ENCODE measurements around the gene PBX4.

Gene PBX4

DNA sequence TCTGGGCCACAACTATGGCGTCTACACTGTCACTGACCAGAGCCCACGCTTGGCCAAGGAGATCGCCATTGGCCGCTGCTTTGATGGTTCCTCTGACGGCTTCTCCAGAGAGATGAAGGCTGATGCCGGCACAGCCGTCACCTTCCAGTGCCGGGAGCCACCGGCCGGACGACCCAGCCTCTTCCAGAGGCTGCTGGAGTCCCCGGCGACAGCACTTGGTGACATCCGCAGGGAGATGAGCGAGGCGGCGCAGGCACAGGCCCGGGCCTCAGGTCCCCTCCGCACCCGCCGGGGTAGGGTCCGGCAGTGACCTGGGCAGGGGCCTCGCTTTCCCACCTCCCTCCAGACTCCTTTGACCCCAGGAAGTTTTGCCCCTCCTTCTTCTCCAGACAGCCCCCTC is 72.8 kb downstream of the PBX4 start:
- H3K36me3 Mint-ChIP-seq (ENCODE audit: low read depth), result no peaks in the 10 kb centered on the region
- no peaks in the 10 kb centered on the region for H3K9me3 Mint-ChIP-seq
- peaks cover 3% of the 10 kb centered on the region for H3K27me3 Mint-ChIP-seq (ENCODE audit: low read depth)
- no peak for DNase-seq (ENCODE audit: low spot score)
- H3K4me1 Mint-ChIP-seq (ENCODE audit: low read depth), result peaks cover 5% of the 10 kb centered on the region
- no peak overlapping the region for H3K4me3 Mint-ChIP-seq
- no peak overlapping the region for H3K27ac Mint-ChIP-seq

DNA sequence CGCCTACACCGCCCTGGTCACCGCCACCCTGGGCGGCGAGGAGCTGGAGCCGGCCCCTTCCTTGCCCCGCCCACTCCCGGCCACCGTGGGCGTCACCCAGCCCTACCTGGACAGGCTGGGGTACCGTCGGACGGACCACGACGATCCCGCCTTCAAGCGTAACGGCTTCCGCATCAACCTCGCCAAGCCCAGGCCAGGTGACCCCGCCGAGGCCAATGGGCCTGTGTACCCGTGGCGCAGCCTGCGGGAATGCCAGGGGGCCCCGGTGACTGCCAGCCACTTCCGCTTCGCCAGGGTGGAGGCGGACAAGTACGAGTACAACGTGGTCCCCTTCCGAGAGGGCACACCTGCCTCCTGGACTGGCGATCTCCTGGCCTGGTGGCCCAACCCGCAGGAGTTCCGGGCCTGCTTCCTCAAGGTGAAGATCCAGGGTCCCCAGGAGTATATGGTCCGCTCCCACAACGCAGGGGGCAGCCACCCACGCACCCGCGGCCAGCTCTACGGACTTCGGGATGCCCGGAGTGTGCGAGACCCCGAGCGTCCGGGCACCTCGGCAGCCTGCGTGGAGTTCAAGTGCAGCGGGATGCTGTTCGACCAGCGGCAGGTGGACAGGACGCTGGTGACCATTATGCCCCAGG is 73.4 kb downstream of the PBX4 start:
- Mint-ChIP-seq H3K4me3 (no peak overlapping the region), H3K36me3 (ENCODE audit: low read depth) (no peaks in the 10 kb centered on the region), H3K9me3 (no peaks in the 10 kb centered on the region), H3K27me3 (ENCODE audit: low read depth) (peaks cover 3% of the 10 kb centered on the region), H3K27ac (no peak overlapping the region), H3K4me1 (ENCODE audit: low read depth) (peaks cover 5% of the 10 kb centered on the region)
- DNase-seq (ENCODE audit: low spot score), result no peak

DNA sequence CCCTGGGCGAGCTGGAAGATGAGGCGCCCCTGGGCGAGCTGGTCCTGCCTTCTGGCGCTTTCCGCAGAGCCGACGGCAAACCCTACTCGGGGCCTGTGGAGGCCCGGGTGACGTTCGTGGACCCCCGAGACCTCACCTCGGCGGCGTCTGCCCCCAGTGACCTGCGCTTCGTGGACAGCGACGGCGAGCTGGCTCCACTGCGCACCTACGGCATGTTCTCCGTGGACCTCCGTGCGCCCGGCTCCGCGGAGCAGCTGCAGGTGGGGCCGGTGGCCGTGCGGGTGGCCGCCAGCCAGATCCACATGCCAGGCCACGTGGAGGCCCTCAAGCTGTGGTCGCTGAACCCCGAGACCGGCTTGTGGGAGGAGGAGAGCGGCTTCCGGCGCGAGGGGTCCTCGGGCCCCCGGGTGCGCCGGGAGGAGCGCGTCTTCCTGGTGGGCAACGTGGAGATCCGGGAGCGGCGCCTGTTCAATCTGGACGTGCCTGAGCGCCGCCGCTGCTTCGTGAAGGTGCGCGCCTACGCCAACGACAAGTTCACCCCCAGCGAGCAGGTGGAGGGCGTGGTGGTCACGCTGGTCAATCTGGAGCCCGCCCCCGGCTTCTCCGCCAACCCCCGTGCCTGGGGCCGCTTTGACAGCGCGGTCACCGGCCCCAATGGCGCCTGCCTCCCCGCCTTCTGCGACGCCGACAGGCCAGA is 74.1 kb downstream of the PBX4 start:
- Mint-ChIP-seq H3K27ac (no peak overlapping the region), H3K36me3 (ENCODE audit: low read depth) (no peaks in the 10 kb centered on the region), H3K27me3 (ENCODE audit: low read depth) (peaks cover 3% of the 10 kb centered on the region), H3K4me1 (ENCODE audit: low read depth) (peaks cover 5% of the 10 kb centered on the region), H3K4me3 (no peak overlapping the region), H3K9me3 (no peaks in the 10 kb centered on the region)
- no peak for DNase-seq (ENCODE audit: low spot score)

DNA sequence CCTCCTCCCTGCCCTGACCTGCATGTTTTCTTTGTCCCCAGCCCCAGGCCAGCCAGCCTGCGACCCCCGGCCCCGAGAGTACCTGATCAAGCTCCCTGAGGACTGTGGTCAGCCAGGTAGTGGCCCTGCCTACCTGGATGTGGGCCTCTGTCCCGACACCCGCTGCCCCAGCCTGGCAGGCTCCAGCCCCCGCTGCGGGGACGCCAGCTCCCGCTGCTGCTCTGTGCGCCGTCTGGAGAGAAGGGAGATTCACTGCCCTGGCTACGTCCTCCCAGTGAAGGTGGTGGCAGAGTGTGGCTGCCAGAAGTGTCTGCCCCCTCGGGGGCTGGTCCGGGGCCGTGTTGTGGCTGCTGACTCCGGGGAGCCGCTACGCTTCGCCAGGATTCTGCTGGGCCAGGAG is 74.8 kb downstream of the PBX4 start:
- H3K27me3 Mint-ChIP-seq (ENCODE audit: low read depth), result peaks cover 8% of the 10 kb centered on the region
- H3K36me3 Mint-ChIP-seq (ENCODE audit: low read depth), result no peaks in the 10 kb centered on the region
- H3K27ac Mint-ChIP-seq, result no peak overlapping the region
- no peak for DNase-seq (ENCODE audit: low spot score)
- no peak overlapping the region for H3K4me3 Mint-ChIP-seq
- peaks cover 8% of the 10 kb centered on the region for H3K4me1 Mint-ChIP-seq (ENCODE audit: low read depth)
- no peaks in the 10 kb centered on the region for H3K9me3 Mint-ChIP-seq

DNA sequence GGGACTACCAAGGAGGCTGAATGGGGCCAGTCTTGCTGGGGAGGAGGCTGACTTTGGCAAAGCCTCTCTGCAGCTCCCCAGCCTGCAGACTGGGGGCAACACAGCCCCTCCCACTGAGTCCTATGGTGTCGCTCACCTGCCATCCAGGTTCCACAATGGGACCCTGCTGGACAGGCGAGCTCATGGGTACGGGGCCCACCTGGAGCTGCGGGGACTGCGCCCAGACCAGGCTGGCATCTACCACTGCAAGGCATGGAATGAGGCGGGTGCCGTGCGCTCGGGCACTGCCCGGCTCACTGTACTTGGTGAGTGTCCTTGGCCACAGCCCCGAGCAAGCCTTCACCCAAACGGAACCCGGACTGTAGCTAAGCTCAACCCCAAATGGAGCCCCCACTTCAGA is 75.4 kb downstream of the PBX4 start:
- DNase-seq (ENCODE audit: low spot score), result no peak
- Mint-ChIP-seq H3K27me3 (ENCODE audit: low read depth) (peaks cover 11% of the 10 kb centered on the region), H3K4me1 (ENCODE audit: low read depth) (peaks cover 11% of the 10 kb centered on the region), H3K36me3 (ENCODE audit: low read depth) (no peaks in the 10 kb centered on the region), H3K9me3 (no peaks in the 10 kb centered on the region), H3K27ac (no peak overlapping the region), H3K4me3 (no peak overlapping the region)

DNA sequence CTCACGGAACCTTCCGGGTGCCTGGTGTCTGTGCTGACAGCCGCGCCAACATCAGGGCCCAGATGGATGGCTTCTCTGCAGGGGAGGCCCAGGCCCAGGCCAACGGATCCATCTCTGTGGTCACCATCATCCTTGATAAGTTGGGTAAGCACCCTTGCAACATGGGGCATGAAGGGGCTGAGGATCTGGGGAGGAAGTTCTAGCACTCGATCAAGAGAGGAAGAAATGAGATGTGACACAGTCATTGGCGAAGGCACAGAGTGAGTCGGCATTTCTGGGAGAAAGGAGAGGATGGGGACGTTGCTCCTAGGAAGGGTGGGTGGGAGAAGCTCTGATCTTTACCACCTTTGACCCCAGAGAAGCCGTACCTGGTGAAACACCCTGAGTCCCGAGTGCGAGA is 76.0 kb downstream of the PBX4 start:
- Mint-ChIP-seq H3K27ac (no peak overlapping the region), H3K4me1 (ENCODE audit: low read depth) (peaks cover 14% of the 10 kb centered on the region), H3K4me3 (no peak overlapping the region), H3K9me3 (no peaks in the 10 kb centered on the region), H3K36me3 (ENCODE audit: low read depth) (peaks cover 2% of the 10 kb centered on the region), H3K27me3 (ENCODE audit: low read depth) (peaks cover 14% of the 10 kb centered on the region)
- no peak for DNase-seq (ENCODE audit: low spot score)

DNA sequence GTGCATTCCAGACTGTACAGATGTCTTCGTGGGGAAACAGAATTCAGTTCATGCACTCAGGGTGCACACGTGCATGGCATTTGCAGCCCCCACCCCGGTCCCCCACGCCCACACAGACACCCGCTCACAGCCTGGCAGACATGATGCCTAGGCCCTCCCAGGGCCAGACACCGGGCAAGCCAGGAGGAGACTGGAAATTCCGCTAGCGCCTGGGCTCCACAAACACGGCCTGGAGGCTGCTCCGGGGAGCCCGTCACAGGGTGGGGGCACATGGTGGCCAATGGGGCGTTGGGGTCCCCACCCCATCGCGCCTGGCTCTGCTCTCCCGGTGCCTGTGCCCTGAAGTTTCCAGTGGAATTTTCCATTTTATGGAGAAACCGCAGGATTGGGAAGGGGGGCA is 76.9 kb downstream of the PBX4 start:
- Mint-ChIP-seq H3K36me3 (ENCODE audit: low read depth) (peaks cover 4% of the 10 kb centered on the region), H3K4me3 (peak overlapping the region; percentile 76), H3K4me1 (ENCODE audit: low read depth) (peaks cover 15% of the 10 kb centered on the region), H3K27me3 (ENCODE audit: low read depth) (peaks cover 18% of the 10 kb centered on the region), H3K27ac (no peak overlapping the region), H3K9me3 (no peaks in the 10 kb centered on the region)
- no peak for DNase-seq (ENCODE audit: low spot score)

DNA sequence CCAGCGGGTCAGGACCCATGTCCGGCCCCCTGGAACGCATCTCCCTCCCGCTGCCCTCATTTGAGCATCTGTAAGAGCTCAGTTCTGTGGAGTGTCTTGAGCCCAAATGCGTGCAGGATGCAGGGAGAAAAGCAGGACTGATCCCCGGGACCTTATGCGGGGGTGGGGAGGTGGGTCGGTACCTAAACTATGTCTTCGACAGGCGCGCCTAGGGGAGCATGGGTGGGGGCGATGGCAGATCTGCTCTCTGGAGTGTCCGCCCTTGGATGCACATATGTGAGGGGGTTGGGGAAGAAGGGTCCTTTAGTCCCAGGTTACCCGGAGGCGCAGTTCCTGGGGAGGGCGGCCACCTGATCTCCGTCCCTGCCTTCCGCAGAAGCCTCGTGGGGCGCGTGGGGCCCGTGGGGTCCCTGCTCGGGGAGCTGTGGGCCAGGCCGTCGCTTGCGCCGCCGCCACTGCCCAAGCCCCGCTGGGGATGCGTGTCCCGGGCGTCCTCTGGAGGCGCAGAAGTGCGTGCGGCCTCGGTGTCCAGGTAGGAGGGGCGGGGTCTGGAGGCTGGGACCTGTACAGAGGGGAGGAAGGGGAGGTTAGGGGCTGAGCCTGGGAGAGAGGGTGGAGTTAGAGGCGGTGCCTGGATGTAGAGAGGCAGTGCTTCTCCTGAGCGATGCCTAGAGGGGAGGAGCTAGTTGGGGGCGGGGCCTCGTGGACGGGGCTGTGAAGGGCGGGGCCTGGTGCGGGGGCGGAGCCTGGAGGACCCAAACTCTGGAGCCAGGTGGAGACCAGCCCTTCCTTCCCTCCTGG is 77.6 kb downstream of the PBX4 start:
- peak overlapping the region; percentile 26 for H3K27ac Mint-ChIP-seq
- DNase-seq (ENCODE audit: low spot score), result peak; percentile 64

DNA sequence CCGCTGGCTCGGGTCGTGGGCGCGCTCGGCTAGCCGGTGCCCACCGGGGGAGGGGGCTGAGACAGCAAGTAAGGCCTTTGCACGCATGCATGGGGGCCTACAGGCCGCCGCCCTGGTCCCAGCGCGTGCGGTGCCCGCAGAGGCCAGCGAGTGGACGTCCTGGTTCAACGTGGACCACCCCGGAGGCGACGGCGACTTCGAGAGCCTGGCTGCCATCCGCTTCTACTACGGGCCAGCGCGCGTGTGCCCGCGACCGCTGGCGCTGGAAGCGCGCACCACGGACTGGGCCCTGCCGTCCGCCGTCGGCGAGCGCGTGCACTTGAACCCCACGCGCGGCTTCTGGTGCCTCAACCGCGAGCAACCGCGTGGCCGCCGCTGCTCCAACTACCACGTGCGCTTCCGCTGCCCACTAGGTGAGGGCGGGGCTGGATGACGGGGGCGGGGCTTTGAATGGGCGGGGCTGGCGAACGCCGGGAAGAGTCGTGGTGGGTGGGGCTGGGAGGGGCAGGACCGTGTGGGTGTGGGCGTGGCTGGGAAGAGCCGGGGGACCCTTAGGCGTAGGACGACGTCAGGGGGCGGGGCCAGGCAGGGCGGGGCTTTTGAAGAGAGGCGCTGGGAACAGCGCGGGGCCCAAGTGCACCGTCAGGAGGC is 78.3 kb downstream of the PBX4 start:
- Mint-ChIP-seq H3K27ac (peak overlapping the region; percentile 26), H3K36me3 (ENCODE audit: low read depth) (peaks cover 4% of the 10 kb centered on the region), H3K9me3 (no peaks in the 10 kb centered on the region), H3K4me3 (peak overlapping the region; percentile 76), H3K27me3 (ENCODE audit: low read depth) (peaks cover 21% of the 10 kb centered on the region), H3K4me1 (ENCODE audit: low read depth) (peaks cover 15% of the 10 kb centered on the region)
- peak; percentile 60 for DNase-seq (ENCODE audit: low spot score)

More for the DNA sequence above, 77.6 kb downstream of the PBX4 start:
- Mint-ChIP-seq H3K9me3 (no peaks in the 10 kb centered on the region), H3K36me3 (ENCODE audit: low read depth) (peaks cover 4% of the 10 kb centered on the region), H3K27me3 (ENCODE audit: low read depth) (peaks cover 21% of the 10 kb centered on the region), H3K4me1 (ENCODE audit: low read depth) (peaks cover 15% of the 10 kb centered on the region), H3K4me3 (peak overlapping the region; percentile 76)

DNA sequence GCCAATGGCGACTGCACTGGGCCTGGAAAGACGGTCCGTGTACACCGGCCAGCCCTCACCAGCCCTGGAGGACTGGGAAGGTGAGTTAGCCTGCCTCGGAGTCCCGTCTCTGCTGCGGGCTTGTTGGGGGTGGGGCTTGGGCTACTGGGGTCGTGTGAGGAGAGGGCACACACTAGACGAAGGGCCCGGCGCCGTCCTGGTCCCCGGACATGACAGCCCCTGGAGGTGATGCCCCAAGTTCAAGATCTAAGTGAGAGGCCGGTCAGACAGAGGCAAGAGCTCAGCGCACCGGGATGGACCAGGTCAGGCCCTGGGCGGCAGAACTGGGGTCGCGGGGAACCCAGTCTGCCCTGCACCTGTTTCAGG is 78.8 kb downstream of the PBX4 start:
- H3K4me1 Mint-ChIP-seq (ENCODE audit: low read depth), result peaks cover 15% of the 10 kb centered on the region
- no peak overlapping the region for H3K27ac Mint-ChIP-seq
- H3K36me3 Mint-ChIP-seq (ENCODE audit: low read depth), result peaks cover 4% of the 10 kb centered on the region
- H3K9me3 Mint-ChIP-seq, result no peaks in the 10 kb centered on the region
- peaks cover 21% of the 10 kb centered on the region for H3K27me3 Mint-ChIP-seq (ENCODE audit: low read depth)
- no peak overlapping the region for H3K4me3 Mint-ChIP-seq
- no peak for DNase-seq (ENCODE audit: low spot score)

DNA sequence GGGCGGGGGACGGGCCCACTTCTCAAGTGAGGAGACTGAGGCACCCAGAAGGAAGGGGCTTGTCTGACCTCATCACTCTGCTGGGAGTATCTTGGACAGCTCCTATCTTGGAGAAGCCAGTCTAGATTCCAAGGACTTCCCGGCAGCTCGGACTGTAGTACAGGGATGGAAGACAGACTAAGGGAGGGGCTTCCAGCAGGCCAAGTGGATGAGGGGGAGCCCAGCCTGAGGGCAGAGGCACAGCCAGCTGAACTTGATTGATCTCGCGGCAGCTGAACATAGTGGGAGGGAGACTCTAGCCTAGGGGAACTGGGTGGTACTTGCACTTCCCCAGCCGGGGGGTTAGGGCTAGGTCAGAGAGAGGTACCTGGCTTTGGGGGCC is 79.7 kb downstream of the PBX4 start:
- H3K27me3 Mint-ChIP-seq (ENCODE audit: low read depth), result peaks cover 21% of the 10 kb centered on the region

DNA sequence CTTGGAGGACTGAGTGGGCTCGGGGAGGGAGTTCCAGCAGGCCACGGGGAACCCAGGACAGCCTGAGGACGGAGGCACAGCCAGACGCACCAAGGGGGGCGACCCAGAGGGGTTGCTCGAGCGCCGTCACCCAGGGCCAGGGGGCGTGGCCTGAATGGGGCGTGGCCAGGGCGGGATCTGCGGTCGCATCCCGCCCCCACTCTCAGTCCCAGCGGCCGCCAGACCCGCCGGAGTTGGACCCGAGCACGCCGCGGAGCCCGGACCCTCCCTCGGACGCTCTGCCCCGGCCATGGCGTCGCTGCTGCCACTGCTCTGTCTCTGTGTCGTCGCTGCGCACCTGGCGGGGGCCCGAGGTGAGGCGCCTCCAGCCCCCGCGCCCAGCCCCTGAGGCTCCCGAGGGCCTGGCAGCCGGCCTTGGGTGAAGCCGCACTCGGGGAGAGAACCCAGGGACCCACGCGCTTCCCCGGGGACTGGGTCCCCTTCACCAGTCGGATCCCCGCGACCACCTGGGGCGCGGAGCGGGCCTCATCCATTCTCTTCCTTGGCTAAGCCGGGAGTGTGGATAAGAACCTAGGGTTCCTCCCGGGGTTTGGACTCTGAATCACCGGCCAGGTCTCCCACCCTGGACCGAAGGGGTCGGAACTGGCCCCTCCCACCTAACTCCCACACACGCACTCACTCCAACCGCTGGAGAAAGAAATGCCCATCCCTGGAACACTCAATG is 80.3 kb downstream of the PBX4 start, which contains the start of gene CILP2:
Gene CILP2 (plus strand): TSS at position 205 of the 724 bp plus-strand sequence. CDS start 85 bp downstream, at position 290.
- peaks cover 15% of the 10 kb centered on the region for H3K4me1 Mint-ChIP-seq (ENCODE audit: low read depth)
- H3K36me3 Mint-ChIP-seq (ENCODE audit: low read depth), result peaks cover 4% of the 10 kb centered on the region
- peak within 1 kb of the TSS; percentile 20 for H3K27ac Mint-ChIP-seq
- H3K4me3 Mint-ChIP-seq, result peak within 1 kb of the TSS; percentile 15
- no peak for DNase-seq (ENCODE audit: low spot score)
- peaks cover 21% of the 10 kb centered on the region for H3K27me3 Mint-ChIP-seq (ENCODE audit: low read depth)
- H3K9me3 Mint-ChIP-seq, result no peaks in the 10 kb centered on the region

More for the DNA sequence above, 79.7 kb downstream of the PBX4 start:
- no peak for DNase-seq (ENCODE audit: low spot score)
- Mint-ChIP-seq H3K4me3 (no peak overlapping the region), H3K27ac (peak overlapping the region; percentile 20), H3K36me3 (ENCODE audit: low read depth) (peaks cover 4% of the 10 kb centered on the region), H3K4me1 (ENCODE audit: low read depth) (peaks cover 15% of the 10 kb centered on the region), H3K9me3 (no peaks in the 10 kb centered on the region)

Measured in T-helper 2 cell treated with Interferon-gamma antibody and Interleukin-4, amounts not matched to agents 5 μg/mL and 100 μg/mL, for 36 hours (primary cell).